Spinal cord (tissue), 10 donors: ENCODE measurements around the gene PEX16. TPM values are rescaled to one million over a fixed set of nuclear protein-coding genes. Genes with fewer than 3 reads are reported as not detected.

Experiments used
- DNase-seq, 6 donors: peaks; one replicate each; pipeline versions ENCODE4 v3.0.0 to v3.0.0-alpha.2; 2013 to 2015; ENCODE audit warnings: low spot score in 6 of 6, low read depth in 4 of 6
- H3K27ac ChIP-seq: one replicate; pipeline ENCODE4 v1.5.1; 2013; ENCODE audit warnings: low read depth, low read length, control low read depth
- H3K27me3 ChIP-seq: one replicate; pipeline ENCODE4 v1.6.1; 2013; ENCODE audit warnings: low read length; ENCODE audit not compliant: control insufficient read depth, insufficient read depth
- H3K36me3 ChIP-seq: one replicate; pipeline ENCODE4 v1.6.1; 2013; ENCODE audit warnings: low read length; ENCODE audit not compliant: control insufficient read depth, insufficient read depth
- H3K4me1 ChIP-seq: one replicate; pipeline ENCODE4 v1.6.1; 2013; ENCODE audit warnings: low read length; ENCODE audit not compliant: control insufficient read depth, insufficient read depth
- H3K4me3 ChIP-seq: one replicate; pipeline ENCODE4 v1.5.1; 2013; ENCODE audit warnings: low read depth, low read length, control low read depth
- H3K9me3 ChIP-seq: one replicate; pipeline ENCODE4 v1.6.1; 2013; ENCODE audit warnings: low read length; ENCODE audit not compliant: control insufficient read depth, insufficient read depth
- whole genome bisulfite sequencing: methylation state at CpG from one replicate; pipeline ENCODE4 v1.1.5; 2013; ENCODE audit warnings: missing lambda C conversion rate; ENCODE audit not compliant: insufficient coverage; 5-methylcytosine and 5-hydroxymethylcytosine counted together
- polyA plus RNA-seq, 2 donors: library from polyadenylated mRNA; unstranded; fragments of 120-200 nt; gene quantifications; one replicate each; pipeline ENCODE4 v1.2.1, GENCODE V29; 2013; ENCODE audit not compliant: insufficient read length in 2 of 2
- total RNA-seq, 2 donors: library from RNA; depleted of rRNA in 1 of 2; stranded (reverse); fragments of 120-200 nt in 1 of 2; fragments of >200 nt in 1 of 2; gene quantifications; one replicate each; pipeline versions ENCODE4 v1.2.3 to v1.2.4, GENCODE V29; 2013 to 2014
- donor health status: healthy.

PEX16 gene
- total and polyA plus RNA-seq, 4 donors, result 14.8 to 39.9 (median 34.1) TPM

- Histone ChIP-seq H3K4me3 (no peak overlapping the region), H3K27ac (no peak overlapping the region), H3K36me3 (peaks cover 35% of the 10 kb centered on the region), H3K4me1 (peaks cover 33% of the 10 kb centered on the region), H3K9me3 (no peaks in the 10 kb centered on the region), H3K27me3 (peaks cover 29% of the 10 kb centered on the region)
- no peak for DNase-seq
- WGBS, result 81% methylated on average over 12 of the region's 12 CpGs
Measured at GRCh38 chr11:45926001-45926401, 8.3 kb upstream of the PEX16 start.

GRCh38 chr11:45925550-45925949 is 7.9 kb upstream of the PEX16 start:
- Histone ChIP-seq H3K36me3 (peaks cover 32% of the 10 kb centered on the region), H3K4me3 (no peak overlapping the region), H3K27me3 (peaks cover 29% of the 10 kb centered on the region), H3K27ac (no peak overlapping the region), H3K4me1 (peaks cover 31% of the 10 kb centered on the region), H3K9me3 (no peaks in the 10 kb centered on the region)
- DNase-seq, result no peak
- no CpG with 5 or more reads among the region's 3 CpGs for WGBS

GRCh38 chr11:45924927-45925326 is 7.2 kb upstream of the PEX16 start:
- Histone ChIP-seq H3K27me3 (peaks cover 31% of the 10 kb centered on the region), H3K4me3 (no peak overlapping the region), H3K27ac (no peak overlapping the region), H3K9me3 (no peaks in the 10 kb centered on the region), H3K4me1 (peaks cover 28% of the 10 kb centered on the region), H3K36me3 (peaks cover 25% of the 10 kb centered on the region)
- no peak for DNase-seq
- WGBS, result 89% methylated on average over 4 of the region's 6 CpGs

GRCh38 chr11:45924036-45924915 is 6.6 kb upstream of the PEX16 start:
- no peak for DNase-seq
- no peak overlapping the region for H3K27ac ChIP-seq
- H3K9me3 ChIP-seq, result no peaks in the 10 kb centered on the region
- peaks cover 32% of the 10 kb centered on the region for H3K27me3 ChIP-seq
- peaks cover 26% of the 10 kb centered on the region for H3K4me1 ChIP-seq
- H3K36me3 ChIP-seq, result peaks cover 20% of the 10 kb centered on the region
- H3K4me3 ChIP-seq, result no peak overlapping the region
- 82% methylated on average over 18 of the region's 22 CpGs for WGBS

- H3K27me3 ChIP-seq, result peaks cover 32% of the 10 kb centered on the region
- no peak for DNase-seq
- peaks cover 35% of the 10 kb centered on the region for H3K4me1 ChIP-seq
- H3K9me3 ChIP-seq, result no peaks in the 10 kb centered on the region
- no peak within 1 kb of the TSS for H3K27ac ChIP-seq
- WGBS, result under 1% methylated on average over 73 of the region's 73 CpGs
- peaks cover 10% of the 10 kb centered on the region for H3K36me3 ChIP-seq
- no peak within 1 kb of the TSS for H3K4me3 ChIP-seq
Measured at GRCh38 chr11:45922425-45923082, 4.9 kb upstream of the PEX16 start, which contains the start of gene LARGE2. Gene LARGE2, plus strand, starts transcription at chr11:45922656. Its CDS starts 227 bp downstream, at chr11:45922883.

- Histone ChIP-seq H3K4me3 (no peak overlapping the region), H3K36me3 (peaks cover 6% of the 10 kb centered on the region), H3K27me3 (peaks cover 32% of the 10 kb centered on the region), H3K27ac (no peak overlapping the region), H3K4me1 (peaks cover 43% of the 10 kb centered on the region), H3K9me3 (no peaks in the 10 kb centered on the region)
- no peak for DNase-seq
- WGBS, result 9% methylated on average over 51 of the region's 54 CpGs
Measured at GRCh38 chr11:45921561-45922424, 4.1 kb upstream of the PEX16 start.

- 85% methylated on average over 3 of the region's 6 CpGs for WGBS
Measured at GRCh38 chr11:45920531-45921477, 3.1 kb upstream of the PEX16 start.

GRCh38 chr11:45919806-45920530 is 2.3 kb upstream of the PEX16 start:
- no peak for DNase-seq
- H3K9me3 ChIP-seq, result no peaks in the 10 kb centered on the region
- no peak overlapping the region for H3K4me3 ChIP-seq
- H3K36me3 ChIP-seq, result peaks cover 13% of the 10 kb centered on the region
- WGBS, result 62% methylated on average over 10 of the region's 13 CpGs
- H3K27me3 ChIP-seq, result peaks cover 32% of the 10 kb centered on the region
- H3K27ac ChIP-seq, result no peak overlapping the region
- H3K4me1 ChIP-seq, result peaks cover 49% of the 10 kb centered on the region

More at GRCh38 chr11:45920531-45921477, 3.1 kb upstream of the PEX16 start:
- H3K4me3 ChIP-seq, result no peak overlapping the region
- H3K27me3 ChIP-seq, result peaks cover 32% of the 10 kb centered on the region
- H3K4me1 ChIP-seq, result peaks cover 49% of the 10 kb centered on the region
- DNase-seq, result no peak
- no peaks in the 10 kb centered on the region for H3K9me3 ChIP-seq
- H3K36me3 ChIP-seq, result peaks cover 4% of the 10 kb centered on the region
- no peak overlapping the region for H3K27ac ChIP-seq
